Stomach (tissue), 4 donors: ENCODE results near the gene SPHK2.

Experiments
- CTCF ChIP-seq, 7 experiments: fragments of 450-650 bp in 4 of 7; fragments of 200-600 bp in 3 of 7; sonication (generic) in 3 of 7; IDR thresholded peaks; one replicate each; pipeline ENCODE4 v1.5.1; 2016 to 2019; ENCODE audit warnings: antibody characterized with exemption in 7 of 7, control low read depth in 2 of 7, mild to moderate bottlenecking in 1 of 7
- POLR2A ChIP-seq, 4 donors: fragments of 450-650 bp; IDR thresholded peaks; one replicate each; pipeline ENCODE4 v1.6.1; 2016; ENCODE audit warnings: antibody characterized with exemption in 4 of 4, control low read depth in 2 of 4, mild to moderate bottlenecking in 1 of 4, moderate library complexity in 1 of 4
- POLR2AphosphoS5 ChIP-seq, 3 donors: sonication (generic); formaldehyde crosslinking; IDR thresholded peaks; one replicate each; pipeline ENCODE4 v1.6.1; 2016; ENCODE audit warnings: antibody characterized with exemption in 3 of 3

GRCh38 chr19:48665786-48666185 lies 46.5 kb downstream of the SPHK2 start:
- TF ChIP-seq CTCF (IDR thresholded peaks at IDR 0.05) (no peak), POLR2AphosphoS5 (IDR thresholded peaks at IDR 0.05) (no peak), POLR2A (IDR thresholded peaks at IDR 0.05) (no peak)
